K562 treated with DMSO at 1 percent for 48 hours (cell line): ENCODE data around the gene MYOZ3. TPM values are rescaled to one million over a fixed set of nuclear protein-coding genes. Genes with fewer than 3 reads are reported as not detected.

ENCODE experiments used
- total RNA-seq: library from RNA; unstranded; fragments of 300-600 nt; gene quantifications from 2 replicates; pipeline ENCODE4 v1.2.3, GENCODE V29; 2022; ENCODE audit warnings: low replicate concordance; ENCODE audit errors: extremely low read depth

The MYOZ3 gene, protein sequence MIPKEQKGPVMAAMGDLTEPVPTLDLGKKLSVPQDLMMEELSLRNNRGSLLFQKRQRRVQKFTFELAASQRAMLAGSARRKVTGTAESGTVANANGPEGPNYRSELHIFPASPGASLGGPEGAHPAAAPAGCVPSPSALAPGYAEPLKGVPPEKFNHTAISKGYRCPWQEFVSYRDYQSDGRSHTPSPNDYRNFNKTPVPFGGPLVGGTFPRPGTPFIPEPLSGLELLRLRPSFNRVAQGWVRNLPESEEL
- not detected in 2 replicates for total RNA-seq

GRCh38 chr5:150661086-150661485 lies at the start of gene MYOZ3:
Gene MYOZ3 (plus strand): TSS chr5:150661251. CDS start chr5:150662942, 1,691 bp downstream.

DNA sequence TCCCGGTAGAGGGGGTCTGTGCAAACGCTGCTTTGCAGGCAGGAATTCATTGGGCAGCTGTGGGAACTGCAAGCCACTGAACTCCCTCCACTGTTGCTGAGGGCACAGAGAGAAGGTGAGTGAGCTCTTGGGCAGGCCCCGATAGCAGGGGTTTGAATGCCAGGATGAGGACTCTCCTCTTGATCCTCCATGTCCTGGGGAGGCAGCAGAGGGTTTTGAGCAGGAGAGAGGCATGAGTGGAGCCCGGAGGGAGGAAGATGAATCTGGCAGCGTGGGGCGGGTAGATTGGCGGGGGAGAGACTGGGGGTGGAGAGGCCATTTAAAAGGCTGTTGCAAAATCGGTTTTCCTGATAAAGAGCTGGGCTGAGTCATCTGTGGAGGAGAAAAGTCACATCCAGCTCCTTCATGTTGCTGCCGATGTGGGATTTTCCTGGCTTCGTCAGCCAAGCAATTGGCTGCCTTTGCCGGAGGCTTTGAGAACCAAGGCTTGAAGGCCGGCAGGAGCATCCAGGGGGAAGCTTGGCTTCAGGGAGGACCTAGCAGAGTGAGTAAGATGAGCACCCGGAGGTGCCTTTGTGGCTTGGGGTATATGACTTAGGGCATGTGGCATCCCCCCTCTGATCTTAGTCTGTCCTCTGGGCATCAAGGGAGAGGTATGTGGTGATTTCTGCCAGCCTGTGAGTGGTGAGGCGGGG lies 20.6 kb upstream of the MYOZ3 start, which contains the start of gene SYNPO:
Gene SYNPO, plus strand, starts transcription at position 350 of the 695 bp plus-strand sequence. CDS start 7,616 bp downstream, outside the sequence.

DNA sequence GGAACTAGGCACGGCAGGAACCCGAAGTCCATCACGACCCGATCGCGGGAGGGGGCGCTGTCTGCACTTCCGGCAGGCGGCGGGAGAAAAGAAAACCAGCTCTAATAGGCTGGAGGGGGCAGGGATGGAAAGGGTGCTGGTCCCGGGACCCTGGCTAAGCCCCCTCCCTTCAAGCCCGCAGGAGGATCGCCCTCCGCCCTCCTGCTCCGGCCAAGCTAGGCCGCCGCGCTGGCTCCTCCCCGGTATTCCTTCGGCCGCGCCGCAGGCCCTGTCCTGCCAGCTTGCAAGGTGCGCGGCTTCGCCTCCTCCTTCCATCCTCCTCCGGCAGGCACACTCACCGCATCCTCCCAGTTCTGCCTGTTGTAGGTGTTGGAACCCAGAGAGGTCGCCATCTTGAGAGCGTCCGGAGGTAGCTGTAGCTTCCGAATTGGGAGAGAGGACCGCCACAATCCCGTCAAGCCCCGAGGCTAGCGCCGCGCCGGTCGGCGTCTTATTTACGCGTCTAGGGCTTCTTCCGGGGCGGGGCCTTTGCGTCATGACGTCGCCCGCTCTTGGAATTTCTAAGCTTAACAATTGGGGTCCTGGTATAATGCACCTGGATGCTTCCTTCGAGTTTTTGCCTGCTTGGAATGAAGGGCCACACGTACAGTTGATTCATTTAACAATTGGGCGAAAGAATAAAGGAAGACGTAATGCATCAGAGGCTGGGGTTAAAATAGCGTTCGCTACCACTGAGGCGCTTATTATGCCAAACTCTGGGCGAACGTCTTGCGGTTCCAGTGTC lies 39.7 kb downstream of the MYOZ3 start, which contains the start of gene RBM22:
Gene RBM22, minus strand, starts transcription at position 469 of the 784 bp plus-strand sequence. Its CDS starts 77 bp downstream, at position 392.

Other genes starting within 250 kb of the MYOZ3 start
- not detected in 2 replicates for gene CD74, start 248.3 kb upstream of the MYOZ3 start, total RNA-seq
- gene RPS14, start 211.5 kb upstream of the MYOZ3 start, total RNA-seq = 1,496 and 6,392 TPM in 2 replicates
- not detected in 2 replicates for gene NDST1, start 153.1 kb upstream of the MYOZ3 start, total RNA-seq
- gene SYNPO, start 20.6 kb upstream of the MYOZ3 start, total RNA-seq = not detected in 2 replicates
- gene RBM22, start 39.8 kb downstream of the MYOZ3 start, total RNA-seq = not detected in 2 replicates
- not detected in 2 replicates for gene DCTN4, start 97.8 kb downstream of the MYOZ3 start, total RNA-seq
- 267 TPM in 1 of 2 replicates, not detected in the other for gene SMIM3, start 117.5 kb downstream of the MYOZ3 start, total RNA-seq
- not detected in 2 replicates for gene IRGM, start 185.3 kb downstream of the MYOZ3 start, total RNA-seq
- not detected in 2 replicates for gene ZNF300, start 243.7 kb downstream of the MYOZ3 start, total RNA-seq